ENCODE results near the gene TWNK.
"Not testable (repeated sequence)": the region's sequence is repeated elsewhere in the genome, so short reads cannot be mapped to it uniquely, and the experiment has no call there.

Gene TWNK

GRCh38 chr10:100972904-100973535 lies 14.3 kb upstream of the TWNK start:
- no peak for DNase-seq (ENCODE audit: low spot score)

DNA sequence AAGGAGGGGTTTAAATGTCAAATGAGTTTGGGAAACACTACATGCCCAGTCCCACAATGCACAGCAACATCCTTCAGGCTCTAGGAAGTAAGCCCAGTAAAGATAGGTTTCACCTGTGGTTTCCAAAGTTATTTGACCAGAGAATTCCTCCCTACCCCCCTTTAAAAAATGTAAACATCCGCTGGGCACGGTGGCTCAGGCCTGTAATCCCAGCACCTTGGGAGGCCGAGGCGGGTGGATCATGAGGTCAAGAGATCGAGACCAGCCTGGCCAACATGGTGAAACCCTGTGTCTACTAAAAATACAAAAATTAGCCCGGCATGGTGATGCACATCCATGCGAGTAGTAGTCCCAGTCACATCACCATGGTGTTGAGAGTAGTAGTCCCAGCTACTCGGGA lies 11.9 kb upstream of the TWNK start:
- DNase-seq (ENCODE audit: low spot score): not testable (repeated sequence)

DNA sequence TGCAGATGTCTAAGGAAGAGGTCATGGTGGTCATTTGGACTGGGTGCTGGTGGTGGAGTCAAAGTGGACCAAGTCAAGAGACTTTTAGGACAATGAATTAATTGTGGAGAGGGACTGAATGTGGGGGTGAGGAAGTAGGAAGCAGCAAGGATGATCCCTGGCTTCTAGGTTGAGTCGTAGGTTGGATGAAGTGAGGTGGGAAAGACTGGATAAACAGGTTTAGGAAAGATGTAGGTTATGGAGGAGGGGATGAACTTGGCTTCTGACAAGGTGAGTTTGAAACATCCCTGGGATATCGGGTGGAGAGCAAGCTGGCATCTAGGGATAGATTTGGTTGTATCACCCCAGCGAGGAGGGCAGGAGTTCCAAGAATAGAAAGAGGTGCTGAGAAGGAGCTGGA lies 10.4 kb upstream of the TWNK start:
- no peak for DNase-seq (ENCODE audit: low spot score)

- no peak for DNase-seq (ENCODE audit: low spot score)
These were observed 9.9 kb upstream of the TWNK start for GRCh38 chr10:100977436-100977835.

DNA sequence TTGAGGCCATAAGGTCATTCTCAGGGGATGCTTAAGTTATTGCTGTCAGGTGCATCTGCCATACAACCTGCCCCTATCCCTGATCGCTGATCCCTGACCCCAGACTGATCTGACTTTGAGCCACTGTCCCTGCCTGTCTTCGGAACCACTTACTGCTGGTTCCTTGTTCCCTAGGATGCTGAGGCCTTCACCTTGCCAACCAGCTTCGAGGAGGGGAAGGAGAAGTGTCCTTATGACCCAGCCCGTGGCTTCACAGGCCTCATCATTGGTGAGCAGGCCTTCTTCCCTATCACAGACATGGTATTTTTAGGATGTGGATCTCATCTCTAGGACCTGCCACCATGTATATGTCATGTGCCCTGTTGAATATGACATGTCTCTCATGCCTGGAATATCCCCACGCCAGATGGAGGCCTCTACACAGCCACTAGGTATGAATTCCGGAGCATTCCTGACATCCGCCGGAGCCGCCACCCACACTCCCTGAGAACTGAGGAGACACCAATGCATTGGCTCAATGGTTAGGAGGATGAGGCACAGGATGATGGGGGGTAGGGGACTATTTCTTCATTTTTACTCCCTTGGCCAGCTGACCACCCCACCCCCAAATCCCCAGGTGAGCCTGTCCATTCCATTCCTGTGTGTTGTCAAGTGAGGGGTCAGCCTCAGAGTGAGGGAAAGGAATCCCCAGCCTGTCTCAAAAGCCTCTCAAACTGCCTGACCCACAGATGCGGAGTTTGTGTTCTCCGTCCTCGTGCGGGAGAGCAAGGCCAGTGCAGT lies 9.0 kb upstream of the TWNK start:
- peak; percentile 18 for DNase-seq (ENCODE audit: low spot score)

DNA sequence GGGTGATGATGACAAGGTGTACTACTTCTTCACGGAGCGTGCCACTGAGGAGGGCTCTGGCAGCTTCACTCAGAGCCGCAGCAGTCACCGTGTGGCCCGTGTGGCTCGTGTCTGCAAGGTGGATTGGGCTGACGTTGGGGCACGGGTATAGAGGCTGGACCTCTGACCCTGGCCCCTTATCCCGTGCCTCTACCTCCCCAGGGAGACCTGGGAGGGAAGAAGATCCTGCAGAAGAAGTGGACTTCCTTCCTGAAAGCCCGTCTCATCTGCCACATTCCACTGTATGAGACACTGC lies 8.5 kb upstream of the TWNK start:
- DNase-seq (ENCODE audit: low spot score): peak; percentile 32

GRCh38 chr10:100979791-100980272 lies 7.5 kb upstream of the TWNK start:
- DNase-seq (ENCODE audit: low spot score): peak; percentile 17

- DNase-seq (ENCODE audit: low spot score): no peak
These were observed 7.0 kb upstream of the TWNK start for GRCh38 chr10:100980311-100980710.

GRCh38 chr10:100980711-100981110 lies 6.6 kb upstream of the TWNK start:
- DNase-seq (ENCODE audit: low spot score): no peak

GRCh38 chr10:100981178-100981772 lies 6.1 kb upstream of the TWNK start:
- no peak for DNase-seq (ENCODE audit: low spot score)

GRCh38 chr10:100982916-100983830 lies 4.2 kb upstream of the TWNK start:
- peak; percentile 16 for DNase-seq (ENCODE audit: low spot score)

- DNase-seq (ENCODE audit: low spot score): no peak
These were observed 3.3 kb upstream of the TWNK start for GRCh38 chr10:100983868-100984671.

DNA sequence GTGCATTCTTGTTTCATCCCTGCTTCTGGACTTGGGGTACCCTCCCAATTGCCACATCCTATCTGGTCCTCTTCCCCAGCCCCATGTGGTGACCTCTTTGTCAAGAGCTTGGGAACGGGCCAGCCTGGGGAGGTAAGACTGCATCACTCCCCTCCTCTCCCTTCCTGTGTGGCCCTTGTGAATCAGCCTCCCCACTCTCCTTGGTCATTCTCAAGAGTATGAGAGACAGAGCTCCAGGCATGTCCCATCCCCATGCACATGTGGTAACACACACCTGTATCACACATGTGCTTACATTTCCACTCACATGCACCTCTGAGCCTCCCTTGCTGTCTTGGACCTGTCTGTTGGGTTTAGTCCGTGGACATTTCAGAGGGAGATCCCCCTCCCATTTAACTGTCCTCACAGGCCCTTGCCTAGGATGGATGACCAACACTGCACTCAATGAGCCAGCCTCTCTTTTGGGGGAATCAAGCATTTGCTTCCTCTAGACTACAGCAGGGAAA lies 2.6 kb upstream of the TWNK start:
- no peak for DNase-seq (ENCODE audit: low spot score)

DNA sequence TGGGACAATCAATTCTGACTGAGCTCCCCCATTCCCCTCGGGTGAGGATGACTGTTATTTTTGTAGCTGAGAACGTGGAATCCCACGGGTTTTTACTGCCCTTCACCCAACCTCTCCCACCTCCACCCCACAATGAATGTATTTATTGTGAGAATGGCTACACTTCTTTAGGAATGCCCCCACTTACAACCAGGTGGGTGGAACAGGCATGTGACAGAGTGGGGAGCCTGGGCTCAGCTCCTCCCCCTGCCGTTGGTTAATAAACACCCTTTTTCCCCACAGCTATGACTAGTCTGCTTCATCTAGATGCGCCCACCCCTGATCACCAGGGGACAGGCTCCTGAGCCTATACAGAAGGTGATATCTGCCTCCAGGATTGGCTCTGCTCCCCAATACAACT lies 2.0 kb upstream of the TWNK start:
- DNase-seq (ENCODE audit: low spot score): no peak

GRCh38 chr10:100986623-100986951 lies 756 bp upstream of the TWNK start:
- DNase-seq (ENCODE audit: low spot score): no peak

- no peak for DNase-seq (ENCODE audit: low spot score)
These were observed 324 bp downstream of the TWNK start for GRCh38 chr10:100987685-100988049.

GRCh38 chr10:100988166-100988565 lies 823 bp downstream of the TWNK start:
- no peak for DNase-seq (ENCODE audit: low spot score)

DNA sequence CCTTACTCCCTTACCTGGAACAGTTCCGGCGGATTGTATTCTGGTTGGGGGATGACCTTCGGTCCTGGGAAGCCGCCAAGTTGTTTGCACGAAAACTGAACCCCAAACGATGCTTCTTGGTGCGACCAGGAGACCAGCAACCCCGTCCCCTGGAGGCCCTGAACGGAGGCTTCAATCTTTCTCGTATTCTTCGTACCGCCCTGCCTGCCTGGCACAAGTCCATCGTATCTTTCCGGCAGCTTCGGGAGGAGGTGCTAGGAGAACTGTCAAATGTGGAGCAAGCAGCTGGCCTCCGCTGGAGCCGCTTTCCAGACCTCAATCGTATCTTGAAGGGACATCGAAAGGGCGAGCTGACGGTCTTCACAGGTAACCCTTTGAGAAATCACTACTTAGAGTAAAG lies 1.7 kb downstream of the TWNK start:
- no peak for DNase-seq (ENCODE audit: low spot score)

DNA sequence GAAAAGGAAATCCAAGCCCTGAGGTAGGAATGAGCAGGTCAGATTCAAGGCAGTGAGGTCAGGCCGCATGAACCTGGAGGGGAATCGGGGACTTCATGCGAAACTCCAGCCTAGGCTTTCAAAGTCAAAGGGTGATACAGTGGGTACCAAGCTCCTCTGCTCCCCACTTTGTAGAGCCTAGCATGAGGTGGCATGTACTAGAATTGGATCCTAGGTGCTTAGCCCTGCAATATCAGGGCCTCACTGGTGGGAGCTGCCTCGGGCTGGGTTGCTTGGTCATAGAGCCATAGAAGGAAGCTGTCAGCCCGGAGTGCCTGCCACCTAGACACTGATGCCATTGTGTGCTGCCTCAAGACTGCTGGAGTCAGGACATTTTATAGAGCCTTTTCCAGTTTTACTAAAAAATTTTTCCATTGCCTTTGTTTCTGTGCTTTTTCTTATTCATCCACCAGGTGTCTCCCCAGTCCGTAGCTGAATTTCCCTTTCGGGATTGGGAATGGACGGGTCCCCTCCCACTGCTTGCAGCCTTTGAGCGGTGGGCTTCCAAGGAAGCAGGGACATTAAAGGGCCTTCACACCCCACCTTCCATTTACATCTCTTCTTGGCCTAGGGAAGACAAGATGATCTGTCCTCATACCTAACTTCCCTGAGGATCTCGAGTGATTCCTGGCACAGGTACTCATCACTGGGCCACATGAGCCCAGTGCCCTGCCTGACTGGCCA lies 6.8 kb downstream of the TWNK start:
- no peak for DNase-seq (ENCODE audit: low spot score)

DNA sequence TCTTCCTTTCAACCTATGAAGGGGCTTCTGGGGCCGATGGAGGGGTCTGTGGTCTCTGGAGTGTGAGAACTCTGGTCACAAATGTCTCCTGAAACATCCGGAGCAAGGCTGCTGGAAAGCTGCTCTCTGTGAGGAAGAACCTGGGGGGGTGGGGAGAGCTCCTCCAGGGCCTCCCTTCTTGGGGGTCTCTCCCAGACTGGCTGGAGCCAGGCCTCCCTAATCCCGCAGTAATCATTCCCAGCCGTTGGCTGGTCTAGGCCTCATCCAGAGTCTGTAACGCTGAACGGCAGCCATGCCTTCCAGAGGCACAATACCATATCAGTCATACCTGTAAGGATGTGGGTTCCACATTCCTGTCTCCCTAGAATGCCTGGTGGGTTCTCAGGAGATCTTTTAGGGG lies 7.8 kb downstream of the TWNK start:
- DNase-seq (ENCODE audit: low spot score): no peak

Data from ecto neural progenitor cell (in vitro differentiated cells).